SJCRH30 (cell line): ENCODE results near the gene PER3. TPM values are rescaled to one million over a fixed set of nuclear protein-coding genes. Genes with fewer than 3 reads are reported as not detected.

ENCODE experiments used
- DNase-seq, 2 experiments: peaks; one replicate each; pipeline ENCODE4 v3.0.0-alpha.2; 2015 to 2020
- H3K27ac ChIP-seq: fragments of 250-450 bp; sonication (Bioruptor Pico); 2 replicates; pipeline ENCODE4 v1.5.1; 2020; ENCODE audit warnings: mild to moderate bottlenecking, moderate library complexity
- H3K27me3 ChIP-seq: fragments of 250-450 bp; sonication (Bioruptor Pico); 2 replicates; pipeline ENCODE4 v1.5.1; 2020; ENCODE audit warnings: mild to moderate bottlenecking, moderate library complexity
- H3K36me3 ChIP-seq: fragments of 250-450 bp; sonication (Bioruptor Pico); 2 replicates; pipeline ENCODE4 v1.5.1; 2020; ENCODE audit warnings: mild to moderate bottlenecking, moderate library complexity
- H3K4me1 ChIP-seq: fragments of 250-450 bp; sonication (Bioruptor Pico); 2 replicates; pipeline ENCODE4 v1.5.1; 2020; ENCODE audit warnings: mild to moderate bottlenecking, moderate library complexity
- H3K4me3 ChIP-seq: fragments of 250-450 bp; sonication (Bioruptor Pico); 2 replicates; pipeline ENCODE4 v1.5.1; 2020; ENCODE audit warnings: mild to moderate bottlenecking, moderate library complexity
- H3K9me3 ChIP-seq: fragments of 250-450 bp; sonication (Bioruptor Pico); replicated peaks from 2 replicates; pipeline ENCODE4 v1.5.1; 2020; ENCODE audit warnings: mild to moderate bottlenecking, moderate library complexity
- total RNA-seq: library from RNA; depleted of rRNA; stranded (reverse); fragments of >200 nt; shearing (Covaris generic); gene quantifications from 2 replicates; pipeline ENCODE4 v1.2.3, GENCODE V29; 2014

Gene PER3
- total RNA-seq, 1 experiment from 2014 or later = 2.7 TPM

- Histone ChIP-seq H3K9me3 (no peaks in the 10 kb centered on the region), H3K27me3 (no peaks in the 10 kb centered on the region), H3K4me1 (no peaks in the 10 kb centered on the region), H3K4me3 (no peak overlapping the region), H3K36me3 (no peaks in the 10 kb centered on the region), H3K27ac (no peak overlapping the region)
- no peak for DNase-seq
These were observed 78.3 kb downstream of the PER3 start for GRCh38 chr1:7862211-7863060.

- Histone ChIP-seq H3K27ac (no peak overlapping the region), H3K4me3 (no peak overlapping the region), H3K4me1 (no peaks in the 10 kb centered on the region), H3K27me3 (no peaks in the 10 kb centered on the region), H3K9me3 (no peaks in the 10 kb centered on the region), H3K36me3 (no peaks in the 10 kb centered on the region)
- DNase-seq = no peak
These were observed 79.8 kb downstream of the PER3 start for GRCh38 chr1:7863756-7864328.

- H3K36me3 ChIP-seq = no peaks in the 10 kb centered on the region
- H3K4me1 ChIP-seq = no peaks in the 10 kb centered on the region
- H3K9me3 ChIP-seq = peaks cover 3% of the 10 kb centered on the region
- H3K27ac ChIP-seq = no peak overlapping the region
- no peak for DNase-seq
- no peaks in the 10 kb centered on the region for H3K27me3 ChIP-seq
- H3K4me3 ChIP-seq = no peak overlapping the region
These were observed 81.9 kb downstream of the PER3 start for GRCh38 chr1:7865978-7866377.

GRCh38 chr1:7868070-7868780 is 84.1 kb downstream of the PER3 start:
- Histone ChIP-seq H3K4me1 (no peaks in the 10 kb centered on the region), H3K9me3 (peaks cover 3% of the 10 kb centered on the region), H3K36me3 (no peaks in the 10 kb centered on the region), H3K27me3 (no peaks in the 10 kb centered on the region), H3K27ac (no peak overlapping the region), H3K4me3 (no peak overlapping the region)
- no peak for DNase-seq

- Histone ChIP-seq H3K27ac (no peak overlapping the region), H3K36me3 (no peaks in the 10 kb centered on the region), H3K4me1 (no peaks in the 10 kb centered on the region), H3K4me3 (no peak overlapping the region), H3K9me3 (peaks cover 3% of the 10 kb centered on the region), H3K27me3 (no peaks in the 10 kb centered on the region)
- DNase-seq = no peak
These were observed 85.2 kb downstream of the PER3 start for GRCh38 chr1:7869136-7869920.

GRCh38 chr1:7871136-7871535 is 87.0 kb downstream of the PER3 start:
- DNase-seq = no peak
- peaks cover 3% of the 10 kb centered on the region for H3K9me3 ChIP-seq
- no peaks in the 10 kb centered on the region for H3K4me1 ChIP-seq
- no peaks in the 10 kb centered on the region for H3K36me3 ChIP-seq
- no peak overlapping the region for H3K27ac ChIP-seq
- no peaks in the 10 kb centered on the region for H3K27me3 ChIP-seq
- no peak overlapping the region for H3K4me3 ChIP-seq

GRCh38 chr1:7873801-7874795 is 90.0 kb downstream of the PER3 start:
- Histone ChIP-seq H3K36me3 (no peaks in the 10 kb centered on the region), H3K27ac (no peak overlapping the region), H3K4me1 (no peaks in the 10 kb centered on the region), H3K9me3 (peaks cover 11% of the 10 kb centered on the region), H3K4me3 (no peak overlapping the region), H3K27me3 (no peaks in the 10 kb centered on the region)
- DNase-seq = no peak

- Histone ChIP-seq H3K4me3 (no peak overlapping the region), H3K36me3 (no peaks in the 10 kb centered on the region), H3K27ac (no peak overlapping the region), H3K9me3 (peaks cover 8% of the 10 kb centered on the region; the same call in 1 of the 2 replicates), H3K27me3 (no peaks in the 10 kb centered on the region), H3K4me1 (no peaks in the 10 kb centered on the region)
- DNase-seq = no peak
These were observed 93.9 kb downstream of the PER3 start for GRCh38 chr1:7878027-7878426.

GRCh38 chr1:7879228-7879627 is 95.1 kb downstream of the PER3 start:
- Histone ChIP-seq H3K27ac (no peak overlapping the region), H3K9me3 (peaks cover 8% of the 10 kb centered on the region; the same call in 1 of the 2 replicates), H3K4me1 (no peaks in the 10 kb centered on the region), H3K27me3 (no peaks in the 10 kb centered on the region), H3K4me3 (no peak overlapping the region), H3K36me3 (no peaks in the 10 kb centered on the region)
- no peak for DNase-seq

GRCh38 chr1:7884757-7885156 is 100.7 kb downstream of the PER3 start:
- H3K4me3 ChIP-seq = no peak overlapping the region
- no peaks in the 10 kb centered on the region for H3K4me1 ChIP-seq
- no peaks in the 10 kb centered on the region for H3K36me3 ChIP-seq
- no peak for DNase-seq
- H3K27me3 ChIP-seq = 0 out of 2 replicates have a peak, but pooled peaks cover 3% of the 10 kb centered on the region
- H3K27ac ChIP-seq = no peak overlapping the region
- no peaks in the 10 kb centered on the region for H3K9me3 ChIP-seq

- Histone ChIP-seq H3K36me3 (no peaks in the 10 kb centered on the region), H3K4me1 (no peaks in the 10 kb centered on the region), H3K9me3 (no peaks in the 10 kb centered on the region), H3K27ac (no peak overlapping the region), H3K27me3 (0 out of 2 replicates have a peak, but pooled peaks cover 3% of the 10 kb centered on the region), H3K4me3 (no peak overlapping the region)
- DNase-seq = peak; percentile 13 to 16
These were observed 101.7 kb downstream of the PER3 start for GRCh38 chr1:7885513-7886404.

- DNase-seq = no peak
These were observed 102.3 kb downstream of the PER3 start for GRCh38 chr1:7886405-7886745.

More at GRCh38 chr1:7886405-7886745, 102.3 kb downstream of the PER3 start:
- no peak overlapping the region for H3K4me3 ChIP-seq
- 0 out of 2 replicates have a peak, but pooled peaks cover 3% of the 10 kb centered on the region for H3K9me3 ChIP-seq
- no peak overlapping the region for H3K27ac ChIP-seq
- H3K4me1 ChIP-seq = no peaks in the 10 kb centered on the region
- H3K27me3 ChIP-seq = 0 out of 2 replicates have a peak, but pooled peaks cover 3% of the 10 kb centered on the region
- H3K36me3 ChIP-seq = no peaks in the 10 kb centered on the region
